Parathyroid adenoma (tissue), 2 donors: ENCODE results near the gene GABRB2.

Experiments used
- H2AFZ ChIP-seq: fragments of 300-600 bp; sonication (generic); one replicate; pipeline ENCODE4 v1.7.0; 2017; ENCODE audit warnings: antibody characterized with exemption, mild to moderate bottlenecking
- H3K27ac ChIP-seq: fragments of 300-600 bp; sonication (generic); one replicate; pipeline ENCODE4 v1.7.0; 2017
- H3K27me3 ChIP-seq: fragments of 300-600 bp; sonication (generic); one replicate; pipeline ENCODE4 v1.7.0; 2017; ENCODE audit warnings: low read length; ENCODE audit not compliant: control insufficient read depth, insufficient read depth
- H3K36me3 ChIP-seq: fragments of 300-600 bp; sonication (generic); one replicate; pipeline ENCODE4 v1.7.0; 2017; ENCODE audit warnings: low read length; ENCODE audit not compliant: control insufficient read depth, insufficient read depth
- H3K4me1 ChIP-seq: fragments of 300-600 bp; sonication (generic); one replicate; pipeline ENCODE4 v1.7.0; 2017; ENCODE audit warnings: control low read depth
- H3K4me2 ChIP-seq: fragments of 300-600 bp; sonication (generic); one replicate; pipeline ENCODE4 v1.7.0; 2017; ENCODE audit warnings: low read length
- H3K4me3 ChIP-seq: fragments of 300-600 bp; sonication (generic); one replicate; pipeline ENCODE4 v1.7.0; 2017; ENCODE audit warnings: low read depth, low read length
- H3K79me2 ChIP-seq: fragments of 300-600 bp; sonication (generic); one replicate; pipeline ENCODE4 v1.7.0; 2017; ENCODE audit warnings: control low read depth
- H3K9ac ChIP-seq: fragments of 300-600 bp; sonication (generic); one replicate; pipeline ENCODE4 v1.7.0; 2017; ENCODE audit warnings: mild to moderate bottlenecking
- H3K9me3 ChIP-seq: fragments of 300-600 bp; sonication (generic); one replicate; pipeline ENCODE4 v1.7.0; 2017; ENCODE audit warnings: low read length; ENCODE audit not compliant: control insufficient read depth
- CTCF ChIP-seq: fragments of 300-600 bp; sonication (generic); IDR thresholded peaks from one replicate; pipeline ENCODE4 v1.7.0; 2017; ENCODE audit warnings: antibody characterized with exemption, mild to moderate bottlenecking
- donor health status: primary hyperparathyroidism.

GABRB2 gene

DNA sequence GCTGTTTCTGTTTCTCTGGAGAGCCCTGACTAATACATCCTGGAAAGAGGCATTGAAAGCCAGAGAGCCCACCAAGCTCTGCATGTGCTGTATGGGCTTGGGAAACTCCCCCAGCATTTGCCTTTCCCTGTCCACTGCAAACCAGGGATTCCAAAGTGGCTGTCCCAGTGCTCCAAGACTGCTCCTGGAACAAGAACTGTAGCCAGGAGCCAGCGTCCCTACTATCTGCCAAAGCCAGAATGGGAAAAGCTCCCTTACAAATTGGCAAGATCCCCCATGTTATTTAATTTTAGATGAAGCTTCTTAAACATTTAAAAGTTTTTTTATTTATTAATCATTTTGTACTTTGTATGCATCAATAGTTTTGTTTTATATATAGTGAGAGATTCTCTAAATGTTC lies 263.2 kb downstream of the GABRB2 start:
- Histone ChIP-seq H3K9ac (no peak overlapping the region), H3K27ac (no peak overlapping the region), H3K4me2 (no peak overlapping the region), H2AFZ (no peak overlapping the region), H3K36me3 (no peaks in the 10 kb centered on the region), H3K27me3 (no peaks in the 10 kb centered on the region), H3K4me1 (no peaks in the 10 kb centered on the region), H3K4me3 (no peak overlapping the region), H3K9me3 (no peaks in the 10 kb centered on the region), H3K79me2 (no peaks in the 10 kb centered on the region)
- no peak for TF ChIP-seq CTCF

DNA sequence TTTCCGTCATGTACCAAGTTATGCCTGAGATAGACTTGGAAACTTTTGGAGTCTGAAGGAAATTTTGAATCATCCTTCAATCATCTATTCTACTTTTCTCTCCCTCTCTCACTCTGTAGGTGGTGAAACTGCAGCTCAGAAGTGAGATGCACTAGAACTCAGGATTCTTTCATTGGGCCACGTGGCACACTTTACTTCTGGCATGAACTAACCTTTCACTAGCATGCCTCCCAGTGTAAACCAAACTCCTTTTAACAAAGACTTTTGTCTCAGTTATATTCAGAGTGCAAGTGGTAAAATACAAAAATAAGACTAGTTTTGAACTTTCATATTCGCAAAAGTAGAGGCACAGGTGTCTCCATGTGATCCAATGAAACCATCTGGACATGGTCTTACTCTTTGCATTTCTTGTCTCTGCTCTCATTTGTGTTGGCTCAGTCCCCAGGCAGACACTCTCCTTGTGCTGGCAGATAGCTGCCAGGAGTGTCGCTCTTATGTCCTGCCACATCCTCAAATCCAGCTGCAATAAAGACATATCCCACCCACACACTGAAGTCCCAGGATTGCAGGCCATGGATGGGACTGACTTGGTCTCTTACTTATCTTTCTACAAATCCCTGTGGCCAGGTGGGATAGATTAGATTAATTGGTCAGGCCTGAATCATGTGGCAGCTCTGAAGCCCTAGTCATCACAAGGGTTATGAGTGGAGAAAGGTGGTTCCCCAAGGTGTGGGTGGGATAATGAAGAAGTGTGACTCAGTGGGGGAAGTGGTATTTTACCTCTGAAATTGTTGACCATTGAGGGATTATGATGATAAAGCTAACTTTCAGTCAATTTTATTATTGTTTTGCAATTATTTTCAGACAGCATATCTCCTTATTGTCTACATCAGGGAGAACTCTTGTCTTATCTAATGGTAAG lies 267.5 kb downstream of the GABRB2 start:
- Histone ChIP-seq H3K9ac (no peak overlapping the region), H2AFZ (no peak overlapping the region), H3K9me3 (no peaks in the 10 kb centered on the region), H3K79me2 (no peaks in the 10 kb centered on the region), H3K27me3 (no peaks in the 10 kb centered on the region), H3K4me2 (no peak overlapping the region), H3K4me3 (no peak overlapping the region), H3K36me3 (no peaks in the 10 kb centered on the region), H3K27ac (no peak overlapping the region), H3K4me1 (no peaks in the 10 kb centered on the region)
- no peak for TF ChIP-seq CTCF

DNA sequence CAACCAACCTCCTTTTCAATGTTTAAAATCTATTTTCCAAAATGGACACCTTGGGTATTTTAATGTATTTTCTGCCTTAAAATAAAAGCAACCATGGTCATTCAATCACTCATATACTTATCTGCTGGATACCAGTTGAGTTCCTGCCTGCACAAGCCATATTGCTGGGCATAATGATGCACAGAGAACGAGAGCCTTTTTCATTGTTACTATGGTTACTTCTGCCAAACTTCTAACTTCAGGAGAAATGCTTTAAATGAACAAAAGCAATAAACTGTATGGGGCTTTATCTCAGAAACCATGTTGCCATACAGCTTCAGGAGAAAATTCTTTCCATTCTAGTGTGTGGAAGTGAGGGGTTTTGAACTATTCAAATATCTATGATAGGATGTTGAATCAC lies 269.5 kb downstream of the GABRB2 start:
- H3K79me2 ChIP-seq, result no peaks in the 10 kb centered on the region
- TF ChIP-seq CTCF, result no peak
- no peak overlapping the region for H2AFZ ChIP-seq
- no peak overlapping the region for H3K27ac ChIP-seq
- no peaks in the 10 kb centered on the region for H3K36me3 ChIP-seq
- H3K4me3 ChIP-seq, result no peak overlapping the region
- no peak overlapping the region for H3K4me2 ChIP-seq
- no peaks in the 10 kb centered on the region for H3K9me3 ChIP-seq
- no peaks in the 10 kb centered on the region for H3K4me1 ChIP-seq
- no peak overlapping the region for H3K9ac ChIP-seq
- H3K27me3 ChIP-seq, result no peaks in the 10 kb centered on the region

- H3K79me2 ChIP-seq, result no peaks in the 10 kb centered on the region
- no peaks in the 10 kb centered on the region for H3K36me3 ChIP-seq
- H3K9me3 ChIP-seq, result no peaks in the 10 kb centered on the region
- no peak overlapping the region for H3K4me2 ChIP-seq
- H3K27ac ChIP-seq, result no peak overlapping the region
- no peak overlapping the region for H2AFZ ChIP-seq
- no peaks in the 10 kb centered on the region for H3K27me3 ChIP-seq
- no peak overlapping the region for H3K9ac ChIP-seq
- no peak for TF ChIP-seq CTCF
- no peak overlapping the region for H3K4me3 ChIP-seq
- no peaks in the 10 kb centered on the region for H3K4me1 ChIP-seq
These were observed 271.6 kb downstream of the GABRB2 start for GRCh38 chr5:161274951-161275350.

- TF ChIP-seq CTCF, result no peak
- H3K36me3 ChIP-seq, result no peaks in the 10 kb centered on the region
- H2AFZ ChIP-seq, result no peak overlapping the region
- no peak overlapping the region for H3K4me3 ChIP-seq
- H3K79me2 ChIP-seq, result no peaks in the 10 kb centered on the region
- no peak overlapping the region for H3K27ac ChIP-seq
- H3K4me1 ChIP-seq, result no peaks in the 10 kb centered on the region
- no peaks in the 10 kb centered on the region for H3K9me3 ChIP-seq
- H3K9ac ChIP-seq, result no peak overlapping the region
- H3K27me3 ChIP-seq, result no peaks in the 10 kb centered on the region
- no peak overlapping the region for H3K4me2 ChIP-seq
These were observed 273.1 kb downstream of the GABRB2 start for GRCh38 chr5:161273410-161273809.
